Neuronal stem cell (in vitro differentiated cells): ENCODE results near the gene MUC6.
A peak's percentile ranks its signal among the peaks of the same experiment; 100 is the strongest.

ENCODE experiments used
- DNase-seq: peaks from one replicate; pipeline ENCODE4 v3.0.0-alpha.2; 2013; ENCODE audit warnings: low spot score
- H2AFZ ChIP-seq: one replicate; pipeline ENCODE4 v1.6.1; 2013; ENCODE audit warnings: mild to moderate bottlenecking, low read length, inconsistent platforms
- H2AK5ac ChIP-seq: 2 replicates; pipeline ENCODE4 v1.6.1; 2013; ENCODE audit warnings: low read depth, mild to moderate bottlenecking, inconsistent platforms, low read length, moderate library complexity, mixed read lengths
- H2BK120ac ChIP-seq: 2 replicates; pipeline ENCODE4 v1.6.1; 2013; ENCODE audit warnings: low read depth, mild to moderate bottlenecking, inconsistent platforms, low read length, moderate library complexity, mixed read lengths
- H2BK12ac ChIP-seq: one replicate; pipeline ENCODE4 v1.6.1; 2013; ENCODE audit warnings: low read length, inconsistent platforms
- H2BK15ac ChIP-seq: 2 replicates; pipeline ENCODE4 v1.6.1; 2013; ENCODE audit warnings: mild to moderate bottlenecking, low read length, inconsistent platforms, mixed read lengths
- H2BK5ac ChIP-seq: one replicate; pipeline ENCODE4 v1.6.1; 2013; ENCODE audit warnings: inconsistent platforms, mild to moderate bottlenecking, low read length, moderate library complexity
- H3K14ac ChIP-seq: one replicate; pipeline ENCODE4 v1.6.1; 2013; ENCODE audit warnings: low read length, inconsistent platforms
- H3K18ac ChIP-seq: 2 replicates; pipeline ENCODE4 v1.6.1; 2013; ENCODE audit warnings: low read length, inconsistent platforms
- H3K23ac ChIP-seq: 2 replicates; pipeline ENCODE4 v1.6.1; 2013; ENCODE audit warnings: low read depth, mild to moderate bottlenecking, mixed read lengths, low read length, inconsistent platforms; ENCODE audit not compliant: poor library complexity
- H3K27ac ChIP-seq: replicated peaks from 3 replicates; pipeline ENCODE4 v1.5.1; 2013; ENCODE audit warnings: low read length, inconsistent platforms
- H3K27me3 ChIP-seq, 3 experiments: 2 replicates each; pipeline ENCODE4 v1.6.1; 2013; ENCODE audit warnings: low read length in 3 of 3, mild to moderate bottlenecking in 2 of 3, inconsistent platforms in 1 of 3, low read depth in 1 of 3, mixed read lengths in 1 of 3, moderate library complexity in 1 of 3; ENCODE audit not compliant: control insufficient read depth in 3 of 3, insufficient read depth in 3 of 3
- H3K36me3 ChIP-seq, 2 donors: replicated peaks in 1 of 2; 2 replicates each; pipeline ENCODE4 v1.6.1; 2013; ENCODE audit warnings: low read length in 2 of 2; ENCODE audit not compliant: control insufficient read depth in 2 of 2, insufficient read depth in 2 of 2
- H3K4ac ChIP-seq: 2 replicates; pipeline ENCODE4 v1.6.1; 2013; ENCODE audit warnings: inconsistent platforms, mild to moderate bottlenecking, low read length, moderate library complexity
- H3K4me1 ChIP-seq, 2 donors: 1 replicate in 1 of 2; 2 replicates in 1 of 2; pipeline ENCODE4 v1.6.1; 2013; ENCODE audit warnings: low read length in 2 of 2, low read depth in 1 of 2; ENCODE audit not compliant: control insufficient read depth in 2 of 2, insufficient read depth in 1 of 2
- H3K4me2 ChIP-seq: one replicate; pipeline ENCODE4 v1.6.1; 2013; ENCODE audit warnings: mild to moderate bottlenecking, low read length, inconsistent platforms; ENCODE audit not compliant: insufficient read depth, poor library complexity, severe bottlenecking
- H3K4me3 ChIP-seq, 2 donors: 2 replicates each; pipeline ENCODE4 v1.5.1; 2013; ENCODE audit warnings: low read length in 2 of 2, mild to moderate bottlenecking in 2 of 2, inconsistent platforms in 1 of 2, moderate library complexity in 1 of 2
- H3K79me1 ChIP-seq: one replicate; pipeline ENCODE4 v1.6.1; 2013; ENCODE audit warnings: low read depth, mild to moderate bottlenecking, inconsistent platforms, low read length, moderate library complexity
- H3K9ac ChIP-seq: one replicate; pipeline ENCODE4 v1.6.1; 2013; ENCODE audit warnings: mild to moderate bottlenecking, low read depth, low read length, inconsistent platforms; ENCODE audit not compliant: poor library complexity
- H3K9me3 ChIP-seq, 2 donors: replicated peaks in 1 of 2; 2 replicates each; pipeline versions ENCODE3 to v1.6.1; 2013; ENCODE audit warnings: low read length in 2 of 2, mild to moderate bottlenecking in 2 of 2, inconsistent platforms in 1 of 2, low read depth in 1 of 2, mixed read lengths in 1 of 2, moderate library complexity in 1 of 2; ENCODE audit not compliant: control insufficient read depth in 2 of 2, insufficient read depth in 1 of 2
- H4K8ac ChIP-seq: one replicate; pipeline ENCODE4 v1.6.1; 2013; ENCODE audit warnings: low read depth, mild to moderate bottlenecking, inconsistent platforms, low read length, moderate library complexity
- H4K91ac ChIP-seq: one replicate; pipeline ENCODE4 v1.6.1; 2013; ENCODE audit warnings: low read length, low read depth, mild to moderate bottlenecking, inconsistent platforms; ENCODE audit not compliant: poor library complexity
- WGBS, 2 donors: extraction: QIAGEN DNeasy Blood & Tissue Kit; methylation state at CpG; one replicate each; pipeline ENCODE4 v1.1.7; 2013; ENCODE audit warnings: missing lambda C conversion rate in 2 of 2, mixed read lengths in 1 of 2; ENCODE audit not compliant: insufficient read length in 2 of 2, insufficient replicate concordance in 1 of 2; ENCODE audit errors: extremely low coverage in 2 of 2; 5-methylcytosine and 5-hydroxymethylcytosine counted together

MUC6 gene

GRCh38 chr11:1054143-1055108, 17.9 kb upstream of the MUC6 start:
- no peaks in the 10 kb centered on the region for H3K36me3 ChIP-seq
- peak overlapping the region; percentile 100 for H2AK5ac ChIP-seq
- DNase-seq, result no peak
- no CpG with 5 or more reads among the region's 25 CpGs for WGBS, 2 donors
- no peak overlapping the region for H3K4ac ChIP-seq
- H2AFZ ChIP-seq, result no peak overlapping the region
- no peaks in the 10 kb centered on the region for H3K9me3 ChIP-seq
- peak overlapping the region; percentile 87 for H2BK120ac ChIP-seq
- no peak overlapping the region for H3K14ac ChIP-seq
- H2BK15ac ChIP-seq, result peak overlapping the region; percentile 98
- H3K23ac ChIP-seq, result peak overlapping the region; percentile 37
- H2BK12ac ChIP-seq, result peak overlapping the region; percentile 46
- H2BK5ac ChIP-seq, result no peak overlapping the region
- H3K18ac ChIP-seq, result peak overlapping the region; percentile 74
- H3K27ac ChIP-seq, result no peak overlapping the region
- no peak overlapping the region for H4K8ac ChIP-seq
- H3K9ac ChIP-seq, result peak overlapping the region; percentile 34
- H3K4me2 ChIP-seq, result no peak overlapping the region
- H3K4me1 ChIP-seq, result peaks cover 0 to 8% of the 10 kb centered on the region in 2 donors
- peaks cover 0 to 24% (median 0%) of the 10 kb centered on the region in 3 experiments for H3K27me3 ChIP-seq
- H3K4me3 ChIP-seq, result no peak overlapping the region
- H4K91ac ChIP-seq, result no peak overlapping the region
- no peaks in the 10 kb centered on the region for H3K79me1 ChIP-seq

- peak overlapping the region; percentile 98 for H2BK15ac ChIP-seq
- no peaks in the 10 kb centered on the region for H3K79me1 ChIP-seq
- H3K4ac ChIP-seq, result peak overlapping the region; percentile 89
- H3K23ac ChIP-seq, result peak overlapping the region; percentile 80
- H3K27ac ChIP-seq, result no peak overlapping the region
- H2BK5ac ChIP-seq, result peak overlapping the region; percentile 22
- peak overlapping the region; percentile 75 for H2BK12ac ChIP-seq
- peaks cover 0 to 8% of the 10 kb centered on the region in 2 donors for H3K4me1 ChIP-seq
- H3K36me3 ChIP-seq, result no peaks in the 10 kb centered on the region
- no peak overlapping the region for H4K8ac ChIP-seq
- H2AK5ac ChIP-seq, result peak overlapping the region; percentile 100
- H3K18ac ChIP-seq, result peak overlapping the region; percentile 57
- no peak overlapping the region for H3K4me2 ChIP-seq
- peaks cover 0 to 28% (median 0%) of the 10 kb centered on the region in 3 experiments for H3K27me3 ChIP-seq
- H2AFZ ChIP-seq, result no peak overlapping the region
- H3K4me3 ChIP-seq, result no peak overlapping the region
- no CpG with 5 or more reads among the region's 25 CpGs for WGBS, 2 donors
- H2BK120ac ChIP-seq, result peak overlapping the region; percentile 87
- no peak for DNase-seq
- no peaks in the 10 kb centered on the region for H3K9me3 ChIP-seq
- H3K14ac ChIP-seq, result peak overlapping the region; percentile 71
- no peak overlapping the region for H4K91ac ChIP-seq
- peak overlapping the region; percentile 12 for H3K9ac ChIP-seq
These were observed 16.8 kb upstream of the MUC6 start for GRCh38 chr11:1053121-1053901.

GRCh38 chr11:1052133-1053011, 15.9 kb upstream of the MUC6 start:
- Histone ChIP-seq H3K23ac (peak overlapping the region; percentile 73), H3K9ac (peak overlapping the region; percentile 12), H3K36me3 (no peaks in the 10 kb centered on the region), H3K79me1 (no peaks in the 10 kb centered on the region), H4K91ac (no peak overlapping the region), H3K18ac (peak overlapping the region; percentile 76), H3K4me2 (no peak overlapping the region), H3K4me3 (no peak overlapping the region), H2BK12ac (peak overlapping the region; percentile 97), H3K4ac (no peak overlapping the region), H2BK15ac (peak overlapping the region; percentile 98), H3K14ac (peak overlapping the region; percentile 21), H2BK120ac (no peak overlapping the region), H2AK5ac (peak overlapping the region; percentile 100), H3K27me3 (peaks cover 0 to 29% (median 0%) of the 10 kb centered on the region in 3 experiments), H2BK5ac (peak overlapping the region; percentile 22), H4K8ac (no peak overlapping the region), H3K4me1 (peaks cover 0 to 12% of the 10 kb centered on the region in 2 donors), H3K27ac (no peak overlapping the region), H3K9me3 (no peaks in the 10 kb centered on the region), H2AFZ (no peak overlapping the region)
- DNase-seq, result no peak
- WGBS, 2 donors, result no CpG with 5 or more reads among the region's 25 CpGs
